Fibroblast of skin of back (primary cell): ENCODE results near the gene NPR3.
A peak's percentile ranks its signal among the peaks of the same experiment; 100 is the strongest.

Experiments
- DNase-seq: peaks from one replicate; pipeline ENCODE4 v3.0.0-alpha.2; 2013

NPR3 gene

DNA sequence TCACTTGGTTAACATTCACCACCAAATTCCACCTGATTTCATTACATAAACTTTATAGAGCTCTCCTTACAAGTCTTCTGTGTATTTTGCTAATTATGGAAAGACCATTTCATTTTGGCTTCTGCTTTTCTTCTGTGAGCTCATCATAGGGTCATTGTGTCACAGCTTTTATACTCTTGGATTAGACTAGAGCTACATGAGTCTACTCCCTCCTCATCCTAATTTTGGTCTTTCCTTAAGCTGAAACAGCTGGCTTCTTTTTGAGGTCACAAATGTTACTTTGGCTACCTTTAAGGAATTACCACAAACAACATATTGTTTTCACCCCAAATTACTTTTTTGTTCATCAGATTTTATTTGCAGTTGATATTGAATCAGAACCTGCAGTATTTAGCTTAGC lies 103.0 kb downstream of the NPR3 start:
- no peak for DNase-seq

DNA sequence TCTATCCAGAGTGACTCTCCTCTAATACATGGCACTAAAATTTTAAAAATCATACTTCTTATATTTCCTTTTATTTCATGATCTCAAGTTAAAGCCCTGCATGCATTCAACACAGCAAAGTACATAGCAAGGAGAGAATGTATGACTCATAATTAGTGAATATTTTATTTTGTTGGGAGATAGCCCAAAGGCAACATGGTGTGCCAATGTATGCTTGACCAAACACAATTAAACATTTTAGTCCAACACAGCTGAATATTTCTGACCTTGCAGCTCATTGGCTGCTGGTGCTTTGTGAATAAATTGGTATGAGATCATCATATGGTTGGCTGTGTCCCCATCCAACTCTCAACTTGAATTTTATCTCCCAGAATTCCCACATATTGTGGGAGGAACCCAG lies 103.5 kb downstream of the NPR3 start:
- peak; percentile 97 for DNase-seq

DNA sequence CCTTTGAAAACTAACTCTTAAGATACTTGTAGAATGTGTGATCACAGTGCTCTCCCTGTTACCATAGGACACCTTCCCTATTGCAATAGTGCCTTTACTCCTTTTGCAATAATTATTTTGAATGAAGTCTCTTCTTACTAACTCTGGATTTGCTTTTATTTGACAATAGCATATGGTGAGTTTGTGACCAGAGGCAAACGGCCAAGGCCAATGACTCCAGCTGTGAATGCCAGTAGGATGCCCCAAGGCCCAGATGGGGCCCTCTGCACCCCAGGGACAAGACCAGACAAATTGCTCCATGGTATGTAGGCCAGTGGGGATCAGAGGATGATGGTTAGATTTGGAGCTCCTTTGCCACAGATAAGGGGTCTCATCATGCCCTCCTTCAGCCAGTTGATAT lies 116.9 kb downstream of the NPR3 start:
- peak; percentile 22 for DNase-seq

DNA sequence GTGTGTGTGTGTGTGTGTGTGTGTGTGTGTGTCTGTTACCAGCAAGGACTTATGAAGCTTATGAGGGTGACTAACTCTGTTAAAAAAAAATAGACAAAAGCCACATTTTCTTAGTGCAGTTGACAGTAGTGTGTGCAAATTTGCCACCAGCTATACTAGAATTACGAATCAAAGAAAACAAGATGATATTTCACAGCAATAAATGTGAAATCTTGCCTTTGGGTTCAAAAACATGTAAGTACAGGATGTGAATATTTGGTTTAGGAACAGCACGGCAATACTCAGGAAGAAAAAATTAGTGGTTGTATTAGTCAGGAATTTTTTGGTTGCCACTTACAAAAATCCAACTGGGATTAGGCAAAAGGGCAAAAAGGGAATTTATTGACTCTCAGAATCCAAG lies 117.4 kb downstream of the NPR3 start:
- peak; percentile 88 for DNase-seq

DNA sequence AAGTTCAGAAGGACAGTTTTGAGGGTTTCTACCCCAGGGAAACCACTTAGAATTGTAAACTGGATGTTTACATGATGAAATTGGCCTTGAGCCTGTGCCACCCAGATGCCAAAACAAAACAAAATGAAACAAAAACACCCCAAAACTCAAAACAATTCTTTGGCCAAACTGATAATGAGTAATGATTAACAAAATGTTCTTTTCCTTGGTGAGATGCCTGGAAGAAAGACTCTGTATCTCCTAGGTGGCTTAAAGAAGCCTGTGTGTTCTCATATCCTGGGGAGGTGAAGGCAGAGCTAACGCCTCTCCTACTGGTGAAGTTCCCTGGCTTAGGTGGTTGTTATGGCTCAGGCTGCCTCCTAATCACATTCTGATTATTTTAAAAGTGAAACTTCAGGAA lies 120.5 kb downstream of the NPR3 start:
- DNase-seq: no peak

DNA sequence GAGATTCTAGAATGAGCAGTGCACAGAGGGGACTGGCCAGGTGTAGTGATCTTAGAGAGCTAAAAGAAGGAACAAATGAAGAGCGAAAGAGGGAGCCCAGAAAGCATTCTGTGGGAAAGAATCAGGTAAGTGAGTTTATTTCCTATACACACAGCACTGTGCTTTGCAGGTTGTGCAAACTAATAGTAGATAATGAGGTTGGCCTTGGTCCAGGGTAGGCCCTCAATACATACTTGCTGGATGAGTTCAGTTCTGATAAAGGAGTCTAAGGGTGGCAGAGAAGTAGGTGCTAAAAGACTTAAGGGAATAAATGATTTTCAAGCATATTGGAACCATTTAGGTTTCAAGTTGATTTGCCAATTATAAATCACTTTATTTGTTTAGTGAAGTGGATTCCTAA lies 122.0 kb downstream of the NPR3 start:
- DNase-seq: no peak

DNA sequence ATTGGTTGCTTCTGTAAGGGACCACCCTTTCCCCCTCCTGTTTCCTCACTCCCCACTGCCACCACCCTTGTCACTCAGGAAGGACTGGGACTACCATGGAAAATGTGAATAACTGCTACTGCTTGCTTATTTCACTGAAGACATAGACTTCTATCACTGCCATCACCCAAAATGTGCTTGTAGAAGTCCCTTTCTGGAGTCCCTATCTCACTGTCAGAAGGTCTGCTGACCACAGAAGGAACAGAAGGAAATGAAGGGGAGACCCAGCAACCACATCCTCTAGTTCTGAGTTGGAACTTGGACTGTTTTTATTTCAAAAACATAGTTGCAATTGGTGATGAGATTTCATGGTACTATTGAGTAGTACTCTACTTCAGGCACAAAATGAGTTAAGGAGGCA lies 122.5 kb downstream of the NPR3 start:
- DNase-seq: no peak

DNA sequence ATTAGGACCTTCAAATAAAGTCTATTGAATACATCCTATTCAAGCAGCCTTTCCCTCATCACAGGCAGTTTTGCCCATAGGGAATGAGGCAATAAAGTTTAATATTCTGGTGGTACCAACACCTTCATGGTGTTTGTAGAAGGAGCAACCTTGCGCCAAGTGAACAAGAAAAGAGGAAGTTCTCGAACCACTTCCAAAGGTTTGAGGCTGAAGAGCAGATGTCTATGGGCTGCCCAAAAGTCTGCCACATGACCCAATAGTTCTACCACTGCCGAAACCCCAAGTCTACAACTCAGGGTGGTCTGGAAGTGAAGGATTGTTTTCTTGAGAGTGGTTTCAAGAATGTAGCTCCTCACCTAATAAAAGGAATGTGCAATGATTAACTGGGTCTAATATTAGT lies 123.1 kb downstream of the NPR3 start:
- no peak for DNase-seq

DNA sequence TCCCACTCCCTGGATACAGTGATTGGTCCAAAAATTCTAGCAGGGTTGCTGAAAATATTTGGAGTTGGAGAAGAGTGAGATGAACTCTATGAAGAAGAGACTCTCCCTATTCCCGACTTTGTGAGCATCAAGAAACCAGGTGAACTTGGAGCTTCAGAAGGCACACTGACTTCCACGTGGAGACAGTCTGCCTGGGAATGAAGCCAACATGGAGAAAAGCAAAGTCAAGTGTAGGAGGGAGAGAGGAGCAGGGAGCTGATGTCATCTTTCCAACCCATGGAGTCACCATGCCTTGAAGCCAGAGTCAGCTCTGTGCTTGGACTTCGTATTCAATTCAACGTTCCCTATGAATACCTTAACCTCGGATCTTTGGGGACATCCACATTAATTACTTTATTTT lies 125.1 kb downstream of the NPR3 start:
- DNase-seq: peak; percentile 31

DNA sequence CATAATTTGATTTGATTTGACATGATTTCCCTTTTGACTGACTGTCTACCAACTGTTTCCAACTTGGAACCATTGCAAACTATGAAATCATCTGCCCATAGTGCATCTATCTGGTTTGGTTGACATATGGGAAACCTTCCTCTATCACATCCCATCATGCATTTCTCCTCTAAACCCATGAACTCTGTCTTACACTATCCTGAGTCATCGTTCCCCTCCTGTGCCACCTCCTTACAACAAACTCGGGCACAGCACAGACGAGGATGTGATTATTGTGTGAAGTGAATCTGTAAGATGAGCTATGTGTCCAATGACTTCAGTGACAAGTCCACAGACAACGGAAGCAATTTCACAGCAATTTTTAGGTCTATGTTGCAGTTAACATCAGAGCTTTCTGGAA lies 126.1 kb downstream of the NPR3 start:
- DNase-seq: peak; percentile 43

DNA sequence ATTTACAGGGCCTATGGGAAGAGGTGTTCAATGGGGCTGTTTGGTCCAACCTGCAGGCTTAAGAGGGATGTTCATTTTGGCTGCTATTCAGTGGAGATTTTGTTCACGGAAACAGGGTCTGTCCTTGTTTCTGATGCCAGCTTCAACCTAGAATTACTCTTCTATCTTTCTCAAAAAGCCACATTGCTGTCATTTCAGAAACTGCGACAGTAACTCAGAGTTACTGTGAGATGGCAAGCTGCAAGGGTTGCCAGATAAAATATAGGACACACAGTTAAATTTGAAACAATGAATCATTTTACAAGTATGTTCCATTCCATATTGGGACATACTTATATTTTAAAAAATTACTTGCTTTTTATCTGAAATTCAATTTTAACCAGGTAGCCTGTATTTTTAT lies 128.0 kb downstream of the NPR3 start:
- peak; percentile 58 for DNase-seq

DNA sequence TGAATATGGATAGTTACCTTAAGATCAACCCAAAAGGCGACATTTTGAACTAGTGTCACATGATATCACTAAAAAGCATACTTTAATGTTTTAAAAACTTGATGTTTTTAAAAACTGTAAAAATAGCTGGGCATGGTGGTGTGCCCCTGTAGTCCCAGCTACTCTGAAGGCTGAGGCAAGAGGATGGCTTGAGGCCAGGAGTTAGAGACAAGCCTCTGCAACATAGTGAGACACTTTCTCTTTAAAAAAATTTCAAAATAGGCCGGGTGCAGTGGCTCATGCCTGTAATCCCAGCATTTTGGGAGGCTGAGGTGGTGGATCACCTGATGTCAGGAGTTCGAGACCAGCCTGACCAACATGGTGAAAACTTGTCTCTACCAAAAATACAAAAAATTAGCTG lies 129.5 kb downstream of the NPR3 start:
- no peak for DNase-seq
